HFFc6 (cell line): ENCODE measurements around the gene ARHGEF17. TPM values are rescaled to one million over a fixed set of nuclear protein-coding genes. Genes with fewer than 3 reads are reported as not detected.

Experiments
- DNase-seq: peaks from one replicate; pipeline ENCODE4 v3.0.0-alpha.2; 2018
- H3K27ac Mint-ChIP-seq: 2 replicates; pipeline ENCODE4 v1.8.0; 2020; ENCODE audit warnings: mild to moderate bottlenecking, mixed read lengths
- H3K27me3 Mint-ChIP-seq: 2 replicates; pipeline ENCODE4 v1.8.0; 2021; ENCODE audit warnings: mild to moderate bottlenecking, moderate library complexity, mixed read lengths; ENCODE audit not compliant: insufficient read depth
- H3K36me3 Mint-ChIP-seq: 2 replicates; pipeline ENCODE4 v1.8.0; 2021; ENCODE audit warnings: low read depth, mixed read lengths
- H3K4me1 Mint-ChIP-seq: 2 replicates; pipeline ENCODE4 v1.8.0; 2020; ENCODE audit warnings: low read depth, mixed read lengths
- H3K4me3 Mint-ChIP-seq: 2 replicates; pipeline ENCODE4 v1.8.0; 2020; ENCODE audit warnings: mild to moderate bottlenecking, moderate library complexity, mixed read lengths
- H3K9me3 Mint-ChIP-seq: 2 replicates; pipeline ENCODE4 v1.8.0; 2020; ENCODE audit warnings: mild to moderate bottlenecking, mixed read lengths
- CTCF ChIP-seq: fragments of 200-600 bp; sonication (generic); IDR thresholded peaks from 2 replicates; pipeline ENCODE4 v1.5.0; 2021; ENCODE audit warnings: antibody characterized with exemption, mild to moderate bottlenecking
- total RNA-seq, 6 experiments: library from RNA; stranded (reverse); fragmentation: NEBNext Ultra II Directional; extraction: Animal tissue kit (Norgen Biotek cat#: 25700); gene quantifications; 2 replicates in 1 of 6; 3 replicates in 5 of 6; pipeline ENCODE4 v1.2.3, GENCODE V29; 2021

Gene ARHGEF17
- total RNA-seq, 6 experiments from 2014 or later, result 84.6 to 112 (median 92.1) TPM

- H3K4me3 Mint-ChIP-seq, result peak overlapping the region; percentile 91
- no peak for TF ChIP-seq CTCF
- no peak for DNase-seq
- no peaks in the 10 kb centered on the region for H3K9me3 Mint-ChIP-seq
- H3K27me3 Mint-ChIP-seq, result peaks cover 3% of the 10 kb centered on the region
- peaks cover 76% of the 10 kb centered on the region for H3K4me1 Mint-ChIP-seq
- peaks cover 41% of the 10 kb centered on the region for H3K36me3 Mint-ChIP-seq
- peak overlapping the region; percentile 49 for H3K27ac Mint-ChIP-seq
These were observed 2.8 kb downstream of the ARHGEF17 start for GRCh38 chr11:73310661-73311393.

- Mint-ChIP-seq H3K4me1 (peaks cover 76% of the 10 kb centered on the region), H3K36me3 (peaks cover 47% of the 10 kb centered on the region), H3K27me3 (peaks cover 4% of the 10 kb centered on the region), H3K4me3 (peak overlapping the region; percentile 91), H3K27ac (peak overlapping the region; percentile 85), H3K9me3 (no peaks in the 10 kb centered on the region)
- no peak for DNase-seq
- no peak for TF ChIP-seq CTCF
These were observed 3.4 kb downstream of the ARHGEF17 start for GRCh38 chr11:73311394-73311869.

DNA sequence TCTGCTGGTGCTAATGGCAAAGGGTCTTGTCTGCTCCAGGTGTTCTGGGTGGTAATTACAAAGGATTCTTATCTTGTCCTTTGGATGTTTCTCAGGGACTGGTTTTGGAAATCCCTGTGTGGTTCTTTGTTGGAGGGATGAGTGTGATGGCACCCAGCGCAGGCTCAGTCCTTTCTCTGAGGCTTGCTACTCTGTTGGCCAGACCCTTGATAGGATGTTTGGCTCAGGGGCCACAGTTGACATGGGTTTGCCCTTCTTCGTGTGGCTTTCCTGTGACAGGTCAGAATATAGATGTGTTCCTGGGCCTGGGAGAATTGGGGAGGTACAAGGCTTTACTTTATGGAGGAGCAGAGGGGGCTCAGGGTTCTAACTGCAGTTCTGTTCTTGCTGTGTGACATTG is 4.0 kb downstream of the ARHGEF17 start:
- no peak for TF ChIP-seq CTCF
- peaks cover 75% of the 10 kb centered on the region for H3K4me1 Mint-ChIP-seq
- H3K4me3 Mint-ChIP-seq, result peak overlapping the region; percentile 91
- H3K36me3 Mint-ChIP-seq, result peaks cover 51% of the 10 kb centered on the region
- peak overlapping the region; percentile 85 for H3K27ac Mint-ChIP-seq
- no peaks in the 10 kb centered on the region for H3K9me3 Mint-ChIP-seq
- DNase-seq, result no peak
- peaks cover 7% of the 10 kb centered on the region for H3K27me3 Mint-ChIP-seq

GRCh38 chr11:73312851-73313327 is 4.8 kb downstream of the ARHGEF17 start:
- TF ChIP-seq CTCF, result no peak
- Mint-ChIP-seq H3K4me3 (peak overlapping the region; percentile 91), H3K27me3 (peaks cover 7% of the 10 kb centered on the region), H3K9me3 (no peaks in the 10 kb centered on the region), H3K36me3 (peaks cover 51% of the 10 kb centered on the region), H3K27ac (peak overlapping the region; percentile 85), H3K4me1 (peaks cover 75% of the 10 kb centered on the region)
- peak; percentile 42 for DNase-seq

- TF ChIP-seq CTCF, result no peak
- Mint-ChIP-seq H3K4me1 (peaks cover 83% of the 10 kb centered on the region), H3K4me3 (peak overlapping the region; percentile 91), H3K27me3 (peaks cover 7% of the 10 kb centered on the region), H3K9me3 (no peaks in the 10 kb centered on the region), H3K27ac (peak overlapping the region; percentile 85), H3K36me3 (peaks cover 54% of the 10 kb centered on the region)
- DNase-seq, result no peak
These were observed 5.6 kb downstream of the ARHGEF17 start for GRCh38 chr11:73313652-73314051.
